ENCODE data around the gene NUDT3.

DNA sequence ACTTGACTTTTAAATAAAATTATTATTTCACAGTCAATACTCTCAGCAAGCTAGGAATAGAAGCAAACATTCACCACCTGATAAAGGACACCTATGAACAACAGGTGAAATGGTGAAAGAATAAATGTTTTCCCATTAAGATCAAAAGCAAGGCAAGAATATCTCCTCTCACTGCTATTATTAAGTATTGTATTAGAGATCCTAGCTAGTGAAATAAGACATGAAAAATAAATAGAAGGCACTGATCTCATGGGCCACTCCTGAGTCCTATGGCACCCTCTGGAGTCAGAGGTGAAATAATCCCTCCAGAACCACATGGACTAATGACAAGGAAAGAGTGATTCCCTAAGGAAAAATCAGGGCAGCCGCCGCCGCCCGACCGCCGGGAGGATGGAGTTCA lies 4.0 kb upstream of the NUDT3 start:
- TF ChIP-seq, protein P1, sequence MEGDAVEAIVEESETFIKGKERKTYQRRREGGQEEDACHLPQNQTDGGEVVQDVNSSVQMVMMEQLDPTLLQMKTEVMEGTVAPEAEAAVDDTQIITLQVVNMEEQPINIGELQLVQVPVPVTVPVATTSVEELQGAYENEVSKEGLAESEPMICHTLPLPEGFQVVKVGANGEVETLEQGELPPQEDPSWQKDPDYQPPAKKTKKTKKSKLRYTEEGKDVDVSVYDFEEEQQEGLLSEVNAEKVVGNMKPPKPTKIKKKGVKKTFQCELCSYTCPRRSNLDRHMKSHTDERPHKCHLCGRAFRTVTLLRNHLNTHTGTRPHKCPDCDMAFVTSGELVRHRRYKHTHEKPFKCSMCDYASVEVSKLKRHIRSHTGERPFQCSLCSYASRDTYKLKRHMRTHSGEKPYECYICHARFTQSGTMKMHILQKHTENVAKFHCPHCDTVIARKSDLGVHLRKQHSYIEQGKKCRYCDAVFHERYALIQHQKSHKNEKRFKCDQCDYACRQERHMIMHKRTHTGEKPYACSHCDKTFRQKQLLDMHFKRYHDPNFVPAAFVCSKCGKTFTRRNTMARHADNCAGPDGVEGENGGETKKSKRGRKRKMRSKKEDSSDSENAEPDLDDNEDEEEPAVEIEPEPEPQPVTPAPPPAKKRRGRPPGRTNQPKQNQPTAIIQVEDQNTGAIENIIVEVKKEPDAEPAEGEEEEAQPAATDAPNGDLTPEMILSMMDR (IDR thresholded peaks at IDR 0.05) = no peak
- TF ChIP-seq EP300 (IDR thresholded peaks at IDR 0.05; ENCODE audit: low read depth) = no peak
- TF ChIP-seq POLR2A (IDR thresholded peaks at IDR 0.05) = no peak
- no peak for TF ChIP-seq POLR2AphosphoS5 (IDR thresholded peaks at IDR 0.05)

Data from transverse colon (tissue), 4 donors.